Measurements from ENCODE around the gene ZCCHC24.

DNA sequence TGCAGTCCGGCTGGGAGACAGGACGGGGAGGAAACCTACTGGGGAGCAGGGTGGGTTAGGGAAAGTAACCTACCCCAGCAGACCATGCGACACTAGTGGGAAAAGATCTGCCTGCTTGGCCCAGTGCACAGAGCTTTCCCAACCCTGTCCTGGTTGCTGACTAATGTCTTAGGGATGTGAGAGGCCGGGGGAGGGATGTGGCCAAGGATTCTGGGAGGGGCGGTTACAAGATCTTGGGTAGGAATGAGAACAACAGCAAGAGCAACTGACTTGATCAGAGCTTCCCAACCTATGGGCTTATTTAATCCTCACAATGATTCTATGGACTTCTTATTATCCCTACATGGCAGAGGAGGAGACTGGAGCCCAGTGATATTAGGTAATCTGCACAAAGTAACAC, 42.9 kb upstream of the ZCCHC24 start:
- TF ChIP-seq, protein P1, sequence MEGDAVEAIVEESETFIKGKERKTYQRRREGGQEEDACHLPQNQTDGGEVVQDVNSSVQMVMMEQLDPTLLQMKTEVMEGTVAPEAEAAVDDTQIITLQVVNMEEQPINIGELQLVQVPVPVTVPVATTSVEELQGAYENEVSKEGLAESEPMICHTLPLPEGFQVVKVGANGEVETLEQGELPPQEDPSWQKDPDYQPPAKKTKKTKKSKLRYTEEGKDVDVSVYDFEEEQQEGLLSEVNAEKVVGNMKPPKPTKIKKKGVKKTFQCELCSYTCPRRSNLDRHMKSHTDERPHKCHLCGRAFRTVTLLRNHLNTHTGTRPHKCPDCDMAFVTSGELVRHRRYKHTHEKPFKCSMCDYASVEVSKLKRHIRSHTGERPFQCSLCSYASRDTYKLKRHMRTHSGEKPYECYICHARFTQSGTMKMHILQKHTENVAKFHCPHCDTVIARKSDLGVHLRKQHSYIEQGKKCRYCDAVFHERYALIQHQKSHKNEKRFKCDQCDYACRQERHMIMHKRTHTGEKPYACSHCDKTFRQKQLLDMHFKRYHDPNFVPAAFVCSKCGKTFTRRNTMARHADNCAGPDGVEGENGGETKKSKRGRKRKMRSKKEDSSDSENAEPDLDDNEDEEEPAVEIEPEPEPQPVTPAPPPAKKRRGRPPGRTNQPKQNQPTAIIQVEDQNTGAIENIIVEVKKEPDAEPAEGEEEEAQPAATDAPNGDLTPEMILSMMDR (conservative IDR thresholded peaks at IDR 0.05; ENCODE audit: low read length): no peak
- no peak for TF ChIP-seq EZH2phosphoT487 (IDR thresholded peaks at IDR 0.05; ENCODE audit: borderline replicate concordance, low read depth, low read length)

Measured in OCI-LY7 (cell line).